Activated B cell treated with CpG ODN at 0.5 μM for 24 hours (primary cell): ENCODE measurements around the gene SPIC. TPM values are rescaled to one million over a fixed set of nuclear protein-coding genes. Genes with fewer than 3 reads are reported as not detected.

Experiments
- ATAC-seq: fragments of 200-7000 bp; cut with Tn5 transposase; one replicate; pipeline ENCODE4 v1.10.0; 2021; ENCODE audit warnings: low read depth, mild to moderate bottlenecking, moderate library complexity
- CTCF ChIA-PET: fragments of 350-600 bp; sonication (Branson Sonifier 250); formaldehyde crosslinking; loops from one replicate; lab custom pipeline; 2021; ENCODE audit warnings: antibody characterized with exemption; lab: Charles Lee
- POLR2A ChIA-PET: fragments of 350-600 bp; sonication (Branson Sonifier 250); formaldehyde crosslinking; loops from one replicate; lab custom pipeline; 2021; ENCODE audit warnings: antibody characterized with exemption; lab: Charles Lee
- DNase-seq: peaks from one replicate; pipeline ENCODE4 v3.0.0; 2022
- H3K27ac Mint-ChIP-seq: one replicate; pipeline ENCODE4 v1.8.0; 2020; ENCODE audit warnings: mixed read lengths
- H3K27me3 Mint-ChIP-seq: one replicate; pipeline ENCODE4 v1.8.0; 2021; ENCODE audit warnings: mixed read lengths
- H3K36me3 Mint-ChIP-seq: one replicate; pipeline ENCODE4 v1.8.0; 2021; ENCODE audit warnings: low read depth, mixed read lengths
- H3K4me1 Mint-ChIP-seq: one replicate; pipeline ENCODE4 v1.8.0; 2021; ENCODE audit warnings: mixed read lengths
- H3K4me3 Mint-ChIP-seq: one replicate; pipeline ENCODE4 v1.8.0; 2020; ENCODE audit warnings: mild to moderate bottlenecking, mixed read lengths
- H3K9me3 Mint-ChIP-seq: one replicate; pipeline ENCODE4 v1.8.0; 2020; ENCODE audit warnings: mixed read lengths
- intact Hi-C: fragments of 100-400 bp; cut with micrococcal nuclease; formaldehyde crosslinking; loops from one replicate; pipeline ENCODE4 v1.15.1; 2024
- total RNA-seq: library from RNA; stranded (reverse); gene quantifications from 2 replicates; pipeline ENCODE4 v1.2.3, GENCODE V29; 2022
- TF ChIP-seq, protein P1 (sequence below): fragments of 200-600 bp; IDR thresholded peaks from one replicate; pipeline ENCODE4 v1.8.0; 2022; ENCODE audit warnings: antibody characterized with exemption, mild to moderate bottlenecking

SPIC gene
- total RNA-seq, 1 donor from 2014 or later: 0.27 TPM

DNA sequence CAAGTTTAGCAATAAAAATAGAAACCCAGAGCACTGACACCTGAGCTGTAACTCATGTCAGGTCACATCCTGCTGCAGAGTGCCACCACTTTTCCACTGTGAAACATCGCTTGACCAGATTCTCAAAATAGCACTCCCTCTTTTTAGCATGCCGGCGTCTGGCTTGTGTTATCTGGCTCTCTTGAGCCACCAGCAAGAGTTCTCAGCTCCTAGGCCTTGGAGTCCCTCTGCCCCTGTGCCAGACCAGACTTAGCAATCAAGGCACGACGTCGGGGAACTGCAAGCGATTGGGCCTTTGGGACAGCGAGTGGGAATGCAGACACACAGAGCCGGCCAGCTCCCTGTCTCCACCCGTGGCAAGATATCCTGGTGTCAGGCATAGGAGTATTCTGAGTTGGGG is 52.5 kb downstream of the SPIC start:
- POLR2A ChIA-PET: no interaction called here
- DNase-seq (no peak), ATAC-seq (no peak)
- Mint-ChIP-seq H3K27me3 (peaks cover 13% of the 10 kb centered on the region), H3K4me1 (no peaks in the 10 kb centered on the region), H3K27ac (no peak overlapping the region), H3K9me3 (no peaks in the 10 kb centered on the region), H3K4me3 (no peak overlapping the region), H3K36me3 (no peaks in the 10 kb centered on the region)
- intact Hi-C loops: no loop called here
- CTCF ChIA-PET: no interaction called here
- TF ChIP-seq, protein P1, sequence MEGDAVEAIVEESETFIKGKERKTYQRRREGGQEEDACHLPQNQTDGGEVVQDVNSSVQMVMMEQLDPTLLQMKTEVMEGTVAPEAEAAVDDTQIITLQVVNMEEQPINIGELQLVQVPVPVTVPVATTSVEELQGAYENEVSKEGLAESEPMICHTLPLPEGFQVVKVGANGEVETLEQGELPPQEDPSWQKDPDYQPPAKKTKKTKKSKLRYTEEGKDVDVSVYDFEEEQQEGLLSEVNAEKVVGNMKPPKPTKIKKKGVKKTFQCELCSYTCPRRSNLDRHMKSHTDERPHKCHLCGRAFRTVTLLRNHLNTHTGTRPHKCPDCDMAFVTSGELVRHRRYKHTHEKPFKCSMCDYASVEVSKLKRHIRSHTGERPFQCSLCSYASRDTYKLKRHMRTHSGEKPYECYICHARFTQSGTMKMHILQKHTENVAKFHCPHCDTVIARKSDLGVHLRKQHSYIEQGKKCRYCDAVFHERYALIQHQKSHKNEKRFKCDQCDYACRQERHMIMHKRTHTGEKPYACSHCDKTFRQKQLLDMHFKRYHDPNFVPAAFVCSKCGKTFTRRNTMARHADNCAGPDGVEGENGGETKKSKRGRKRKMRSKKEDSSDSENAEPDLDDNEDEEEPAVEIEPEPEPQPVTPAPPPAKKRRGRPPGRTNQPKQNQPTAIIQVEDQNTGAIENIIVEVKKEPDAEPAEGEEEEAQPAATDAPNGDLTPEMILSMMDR: no peak

DNA sequence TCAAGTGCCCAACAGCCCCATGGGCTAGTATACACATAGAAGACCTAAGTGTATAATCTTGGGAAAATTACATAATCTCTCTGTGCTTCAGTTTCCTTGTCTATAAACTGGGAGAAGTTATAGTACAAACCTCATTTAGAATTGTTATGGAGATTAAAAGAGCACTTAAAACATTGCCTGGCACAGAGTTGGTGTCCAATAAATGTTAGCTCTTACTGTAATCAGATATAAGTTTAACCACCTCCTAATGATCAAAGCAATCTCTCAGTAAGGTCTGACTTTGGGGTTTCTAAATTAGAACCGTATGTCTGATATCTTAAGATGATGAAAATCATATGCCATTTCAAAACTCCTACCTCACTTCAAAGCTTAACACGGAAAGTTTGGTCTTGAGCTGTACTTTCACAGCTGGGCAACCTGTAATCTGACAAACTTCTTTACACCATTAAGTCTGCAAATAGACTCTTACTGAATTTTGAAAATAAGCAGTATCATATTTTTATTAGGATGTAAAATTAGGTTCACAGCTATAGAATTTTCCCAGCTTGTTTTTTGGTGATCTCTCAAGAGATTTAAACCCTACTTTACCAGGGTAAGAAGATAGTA is 61.0 kb downstream of the SPIC start:
- no peaks in the 10 kb centered on the region for H3K9me3 Mint-ChIP-seq
- peaks cover 4% of the 10 kb centered on the region for H3K27me3 Mint-ChIP-seq
- no peak overlapping the region for H3K27ac Mint-ChIP-seq
- H3K4me3 Mint-ChIP-seq: no peak overlapping the region
- ATAC-seq: no peak
- H3K4me1 Mint-ChIP-seq: no peaks in the 10 kb centered on the region
- TF ChIP-seq, protein P1: no peak
- H3K36me3 Mint-ChIP-seq: no peaks in the 10 kb centered on the region
- intact Hi-C loops: no loop called here
- DNase-seq: no peak
- POLR2A ChIA-PET: no interaction called here
- CTCF ChIA-PET: interaction anchor here (1.0 kb wide), 1 partner anchor 223 kb away, joined by 3 read pairs; no protein-coding TSS in a partner anchor

Other genes starting within 250 kb of the SPIC start
- 26.1 and 32.9 TPM in 2 replicates for gene UTP20, start 195.2 kb upstream of the SPIC start, total RNA-seq
- gene ARL1, start 67.6 kb upstream of the SPIC start, total RNA-seq: 45.4 and 49.5 TPM in 2 replicates
- not detected in 2 replicates for gene MYBPC1, start 119.6 kb downstream of the SPIC start, total RNA-seq
- gene CHPT1, start 222.3 kb downstream of the SPIC start, total RNA-seq: 36.8 and 42.7 TPM in 2 replicates